Measurements from ENCODE around the gene TANC1. TPM values are rescaled to one million over a fixed set of nuclear protein-coding genes. Genes with fewer than 3 reads are reported as not detected.

The TANC1 gene
- polyA plus RNA-seq, 2 donors: 18.1 to 21.4 TPM

DNA sequence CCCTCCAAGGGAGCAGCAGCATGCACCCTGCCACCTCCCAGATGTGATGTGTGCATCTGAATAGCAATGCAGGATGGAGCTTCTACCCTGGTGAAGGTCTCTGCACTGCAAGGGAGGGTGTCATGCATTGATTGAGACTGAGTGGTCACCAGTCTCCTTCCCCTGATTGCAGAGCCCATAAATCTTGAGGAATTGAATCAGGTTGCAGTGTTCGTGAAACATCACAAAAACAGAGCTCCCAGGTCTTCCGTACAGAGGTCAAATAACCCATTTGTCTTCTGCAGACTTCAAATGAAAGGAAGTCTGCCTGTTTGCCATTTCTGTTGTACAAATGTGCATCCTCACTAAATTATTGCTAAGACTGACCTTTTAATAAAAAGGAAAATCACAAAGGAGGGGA, 181.3 kb downstream of the TANC1 start:
- no peak overlapping the region for H3K4me3 ChIP-seq (ENCODE audit: low read depth in 1 of 2, low read length in 2 of 2)
- H3K27me3 ChIP-seq (ENCODE audit: control insufficient read depth in 1 of 2, insufficient read depth in 2 of 2, low read length in 2 of 2): no peaks in the 10 kb centered on the region
- H3K4me1 ChIP-seq (ENCODE audit: control insufficient read depth in 2 of 2, insufficient read depth in 2 of 2, low read length in 1 of 2): peaks cover 15 to 19% of the 10 kb centered on the region in 2 donors
- H3K36me3 ChIP-seq (ENCODE audit: control insufficient read depth in 2 of 2, insufficient read depth in 2 of 2, low read length in 1 of 2): peaks cover 0 to 3% of the 10 kb centered on the region in 2 donors
- no peaks in the 10 kb centered on the region for H3K9me3 ChIP-seq (ENCODE audit: control insufficient read depth in 2 of 2, insufficient read depth in 1 of 2, low read depth in 1 of 2, low read length in 1 of 2)
- no peak overlapping the region for H3K27ac ChIP-seq (ENCODE audit: low read depth in 2 of 2, low read length in 1 of 2)
- WGBS, 2 donors: 76 to 79% methylated on average over 2 of the region's 2 CpGs

- WGBS, 2 donors: 51 to 69% methylated on average over 8 of the region's 8 CpGs
- no peak overlapping the region for H3K4me3 ChIP-seq (ENCODE audit: low read depth in 1 of 2, low read length in 2 of 2)
- H3K9me3 ChIP-seq (ENCODE audit: control insufficient read depth in 2 of 2, insufficient read depth in 1 of 2, low read depth in 1 of 2, low read length in 1 of 2): no peaks in the 10 kb centered on the region
- no peaks in the 10 kb centered on the region for H3K27me3 ChIP-seq (ENCODE audit: control insufficient read depth in 1 of 2, insufficient read depth in 2 of 2, low read length in 2 of 2)
- peaks cover 0 to 3% of the 10 kb centered on the region in 2 donors for H3K36me3 ChIP-seq (ENCODE audit: control insufficient read depth in 2 of 2, insufficient read depth in 2 of 2, low read length in 1 of 2)
- peak overlapping the region in 1 of 2 donors; percentile 33 for H3K27ac ChIP-seq (ENCODE audit: low read depth in 2 of 2, low read length in 1 of 2)
- peaks cover 15 to 19% of the 10 kb centered on the region in 2 donors for H3K4me1 ChIP-seq (ENCODE audit: control insufficient read depth in 2 of 2, insufficient read depth in 2 of 2, low read length in 1 of 2)
Measured at GRCh38 chr2:159150280-159150746, 181.9 kb downstream of the TANC1 start.

DNA sequence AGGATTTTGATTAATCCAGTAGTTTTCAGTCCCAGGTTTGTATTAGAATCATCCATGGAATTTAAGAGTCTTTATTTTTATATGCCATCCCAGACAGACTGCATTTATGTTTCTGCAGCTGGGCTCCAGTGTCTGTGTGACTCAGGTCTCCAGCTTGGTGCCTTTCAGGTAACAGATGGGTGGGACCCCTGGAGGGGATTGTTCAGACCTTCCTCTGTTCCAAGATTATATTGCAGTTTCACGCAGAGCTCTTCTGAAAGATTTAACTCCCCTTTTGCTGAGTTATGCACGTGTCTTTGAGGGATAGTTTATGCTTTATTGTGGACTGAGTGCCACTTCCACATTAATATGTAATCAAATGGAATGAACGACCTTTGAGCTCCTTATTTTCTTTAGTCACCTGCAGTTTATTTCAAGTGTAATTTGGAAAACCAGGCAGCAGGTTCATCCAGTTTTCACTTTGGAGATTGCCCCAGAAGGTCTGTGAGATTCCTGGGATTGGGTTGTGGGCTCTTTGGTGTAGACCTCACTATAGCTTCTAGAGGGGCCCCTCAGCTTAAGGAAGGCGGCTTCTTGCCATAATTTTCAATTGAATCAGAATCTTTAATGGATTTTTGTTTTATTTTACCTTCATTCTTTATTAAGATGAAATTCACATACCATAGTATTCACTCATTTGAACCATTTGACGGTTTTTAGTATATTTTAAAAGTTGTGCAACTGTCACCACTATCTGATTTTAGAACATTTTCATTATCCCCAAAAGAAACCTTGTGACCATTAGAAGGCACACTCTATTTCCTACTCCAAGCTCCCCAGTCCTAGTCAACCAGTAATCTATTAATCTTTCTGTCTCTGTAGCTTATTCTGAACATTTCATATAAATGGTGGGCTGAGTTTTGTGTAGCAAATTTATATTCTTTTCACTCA, 183.0 kb downstream of the TANC1 start:
- Histone ChIP-seq H3K4me3 (ENCODE audit: low read depth in 1 of 2, low read length in 2 of 2) (no peak overlapping the region), H3K27ac (ENCODE audit: low read depth in 2 of 2, low read length in 1 of 2) (peak overlapping the region; percentile 24 to 59), H3K27me3 (ENCODE audit: control insufficient read depth in 1 of 2, insufficient read depth in 2 of 2, low read length in 2 of 2) (no peaks in the 10 kb centered on the region), H3K9me3 (ENCODE audit: control insufficient read depth in 2 of 2, insufficient read depth in 1 of 2, low read depth in 1 of 2, low read length in 1 of 2) (no peaks in the 10 kb centered on the region), H3K36me3 (ENCODE audit: control insufficient read depth in 2 of 2, insufficient read depth in 2 of 2, low read length in 1 of 2) (peaks cover 0 to 3% of the 10 kb centered on the region in 2 donors), H3K4me1 (ENCODE audit: control insufficient read depth in 2 of 2, insufficient read depth in 2 of 2, low read length in 1 of 2) (peaks cover 15 to 19% of the 10 kb centered on the region in 2 donors)
- 63 to 72% methylated on average over 5 of the region's 5 CpGs for WGBS, 2 donors

DNA sequence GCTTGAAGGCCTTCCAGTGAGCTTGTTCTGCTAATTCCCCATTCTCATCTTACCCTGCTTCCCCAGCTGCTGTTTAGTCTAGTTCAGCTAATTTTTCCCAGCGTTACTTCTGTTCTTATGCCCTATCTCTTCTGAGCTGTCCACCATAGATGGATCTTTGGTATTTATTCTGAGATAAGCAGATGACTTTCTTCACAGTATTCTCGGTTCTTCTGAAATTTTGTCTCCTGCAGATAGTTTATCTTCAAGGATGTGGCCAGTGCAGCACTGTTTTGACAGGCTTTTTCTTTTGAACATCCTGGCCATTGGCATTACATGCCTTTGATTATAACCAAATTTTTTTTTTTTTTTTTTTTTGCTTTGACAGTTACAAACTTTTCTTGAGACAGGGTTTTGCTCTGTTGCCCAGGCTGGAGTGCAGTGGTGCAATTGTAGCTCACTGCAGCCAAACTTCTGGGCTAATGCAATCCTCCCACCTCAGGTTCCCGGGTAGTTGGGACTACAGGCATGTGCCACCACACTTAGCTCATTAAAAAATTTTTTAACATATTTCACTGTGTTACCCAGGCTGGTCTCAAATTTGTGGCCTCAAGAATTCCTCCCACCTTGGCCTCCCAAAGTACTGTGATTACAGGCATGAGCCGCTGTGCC, 183.8 kb downstream of the TANC1 start:
- peaks cover 11 to 20% of the 10 kb centered on the region in 2 donors for H3K4me1 ChIP-seq (ENCODE audit: control insufficient read depth in 2 of 2, insufficient read depth in 2 of 2, low read length in 1 of 2)
- peak overlapping the region; percentile 49 to 67 for H3K27ac ChIP-seq (ENCODE audit: low read depth in 2 of 2, low read length in 1 of 2)

GRCh38 chr2:159153063-159153462, 184.6 kb downstream of the TANC1 start:
- Histone ChIP-seq H3K27ac (ENCODE audit: low read depth in 2 of 2, low read length in 1 of 2) (peak overlapping the region; percentile 49 to 96), H3K4me1 (ENCODE audit: control insufficient read depth in 2 of 2, insufficient read depth in 2 of 2, low read length in 1 of 2) (peaks cover 5 to 15% of the 10 kb centered on the region in 2 donors), H3K36me3 (ENCODE audit: control insufficient read depth in 2 of 2, insufficient read depth in 2 of 2, low read length in 1 of 2) (peaks cover 0 to 3% of the 10 kb centered on the region in 2 donors), H3K9me3 (ENCODE audit: control insufficient read depth in 2 of 2, insufficient read depth in 1 of 2, low read depth in 1 of 2, low read length in 1 of 2) (no peaks in the 10 kb centered on the region), H3K4me3 (ENCODE audit: low read depth in 1 of 2, low read length in 2 of 2) (no peak overlapping the region), H3K27me3 (ENCODE audit: control insufficient read depth in 1 of 2, insufficient read depth in 2 of 2, low read length in 2 of 2) (no peaks in the 10 kb centered on the region)
- WGBS, 2 donors: 71 to 79% methylated on average over 4 of the region's 4 CpGs

More for the DNA sequence above, 183.8 kb downstream of the TANC1 start:
- Histone ChIP-seq H3K27me3 (ENCODE audit: control insufficient read depth in 1 of 2, insufficient read depth in 2 of 2, low read length in 2 of 2) (no peaks in the 10 kb centered on the region), H3K9me3 (ENCODE audit: control insufficient read depth in 2 of 2, insufficient read depth in 1 of 2, low read depth in 1 of 2, low read length in 1 of 2) (no peaks in the 10 kb centered on the region), H3K36me3 (ENCODE audit: control insufficient read depth in 2 of 2, insufficient read depth in 2 of 2, low read length in 1 of 2) (peaks cover 0 to 3% of the 10 kb centered on the region in 2 donors), H3K4me3 (ENCODE audit: low read depth in 1 of 2, low read length in 2 of 2) (no peak overlapping the region)
- 72 to 79% methylated on average over 4 of the region's 4 CpGs for WGBS, 2 donors

GRCh38 chr2:159153463-159153862, 185.0 kb downstream of the TANC1 start:
- peak overlapping the region; percentile 68 to 96 for H3K27ac ChIP-seq (ENCODE audit: low read depth in 2 of 2, low read length in 1 of 2)

GRCh38 chr2:159153951-159154350, 185.5 kb downstream of the TANC1 start:
- 67 to 72% methylated on average over 2 of the region's 2 CpGs for WGBS, 2 donors
- H3K4me3 ChIP-seq (ENCODE audit: low read depth in 1 of 2, low read length in 2 of 2): no peak overlapping the region

More at GRCh38 chr2:159153463-159153862, 185.0 kb downstream of the TANC1 start:
- Histone ChIP-seq H3K9me3 (ENCODE audit: control insufficient read depth in 2 of 2, insufficient read depth in 1 of 2, low read depth in 1 of 2, low read length in 1 of 2) (no peaks in the 10 kb centered on the region), H3K36me3 (ENCODE audit: control insufficient read depth in 2 of 2, insufficient read depth in 2 of 2, low read length in 1 of 2) (peaks cover 0 to 3% of the 10 kb centered on the region in 2 donors), H3K4me1 (ENCODE audit: control insufficient read depth in 2 of 2, insufficient read depth in 2 of 2, low read length in 1 of 2) (peaks cover 5 to 15% of the 10 kb centered on the region in 2 donors), H3K4me3 (ENCODE audit: low read depth in 1 of 2, low read length in 2 of 2) (no peak overlapping the region), H3K27me3 (ENCODE audit: control insufficient read depth in 1 of 2, insufficient read depth in 2 of 2, low read length in 2 of 2) (no peaks in the 10 kb centered on the region)
- WGBS, 2 donors: 39 to 51% methylated on average over 4 of the region's 4 CpGs

GRCh38 chr2:159154366-159154765, 185.9 kb downstream of the TANC1 start:
- Histone ChIP-seq H3K27me3 (ENCODE audit: control insufficient read depth in 1 of 2, insufficient read depth in 2 of 2, low read length in 2 of 2) (no peaks in the 10 kb centered on the region), H3K27ac (ENCODE audit: low read depth in 2 of 2, low read length in 1 of 2) (peak overlapping the region; percentile 68 to 96), H3K9me3 (ENCODE audit: control insufficient read depth in 2 of 2, insufficient read depth in 1 of 2, low read depth in 1 of 2, low read length in 1 of 2) (no peaks in the 10 kb centered on the region), H3K4me1 (ENCODE audit: control insufficient read depth in 2 of 2, insufficient read depth in 2 of 2, low read length in 1 of 2) (peaks cover 5 to 15% of the 10 kb centered on the region in 2 donors), H3K4me3 (ENCODE audit: low read depth in 1 of 2, low read length in 2 of 2) (no peak overlapping the region), H3K36me3 (ENCODE audit: control insufficient read depth in 2 of 2, insufficient read depth in 2 of 2, low read length in 1 of 2) (peaks cover 0 to 3% of the 10 kb centered on the region in 2 donors)
- WGBS, 2 donors: 88 to 90% methylated on average over 1 of the region's 1 CpG

More at GRCh38 chr2:159153951-159154350, 185.5 kb downstream of the TANC1 start:
- H3K27me3 ChIP-seq (ENCODE audit: control insufficient read depth in 1 of 2, insufficient read depth in 2 of 2, low read length in 2 of 2): no peaks in the 10 kb centered on the region
- peak overlapping the region; percentile 68 to 96 for H3K27ac ChIP-seq (ENCODE audit: low read depth in 2 of 2, low read length in 1 of 2)
- no peaks in the 10 kb centered on the region for H3K9me3 ChIP-seq (ENCODE audit: control insufficient read depth in 2 of 2, insufficient read depth in 1 of 2, low read depth in 1 of 2, low read length in 1 of 2)
- H3K36me3 ChIP-seq (ENCODE audit: control insufficient read depth in 2 of 2, insufficient read depth in 2 of 2, low read length in 1 of 2): peaks cover 0 to 3% of the 10 kb centered on the region in 2 donors
- peaks cover 5 to 15% of the 10 kb centered on the region in 2 donors for H3K4me1 ChIP-seq (ENCODE audit: control insufficient read depth in 2 of 2, insufficient read depth in 2 of 2, low read length in 1 of 2)

- Histone ChIP-seq H3K4me3 (ENCODE audit: low read depth in 1 of 2, low read length in 2 of 2) (peak overlapping the region in 1 of 2 donors; percentile 24), H3K4me1 (ENCODE audit: control insufficient read depth in 2 of 2, insufficient read depth in 2 of 2, low read length in 1 of 2) (peaks cover 5 to 13% of the 10 kb centered on the region in 2 donors), H3K9me3 (ENCODE audit: control insufficient read depth in 2 of 2, insufficient read depth in 1 of 2, low read depth in 1 of 2, low read length in 1 of 2) (no peaks in the 10 kb centered on the region), H3K36me3 (ENCODE audit: control insufficient read depth in 2 of 2, insufficient read depth in 2 of 2, low read length in 1 of 2) (peaks cover 0 to 3% of the 10 kb centered on the region in 2 donors), H3K27ac (ENCODE audit: low read depth in 2 of 2, low read length in 1 of 2) (peak overlapping the region; percentile 52 to 79), H3K27me3 (ENCODE audit: control insufficient read depth in 1 of 2, insufficient read depth in 2 of 2, low read length in 2 of 2) (no peaks in the 10 kb centered on the region)
- WGBS, 2 donors: 45 to 47% methylated on average over 6 of the region's 6 CpGs
Measured at GRCh38 chr2:159155320-159155719, 186.9 kb downstream of the TANC1 start.

Measured in esophagus (tissue), 2 donors.